SK-N-SH treated with all-trans-retinoic acid at 6 μM for 48 hours (cell line): ENCODE data around the gene FIBP.

ENCODE experiments used
- ARNTL ChIP-seq: fragments of 450-650 bp; formaldehyde crosslinking; IDR thresholded peaks from 2 replicates; pipeline ENCODE4 v1.5.0; 2020; ENCODE audit warnings: low read depth, mild to moderate bottlenecking, moderate library complexity, borderline replicate concordance
- CSDC2 ChIP-seq: fragments of 250-450 bp; sonication (Bioruptor Pico); IDR thresholded peaks from 2 replicates; pipeline ENCODE4 v1.5.0; 2020; ENCODE audit warnings: mild to moderate bottlenecking, moderate library complexity
- TOX ChIP-seq: fragments of 250-450 bp; sonication (Bioruptor Pico); IDR thresholded peaks from 2 replicates; pipeline ENCODE4 v1.8.0; 2021; ENCODE audit warnings: mild to moderate bottlenecking, moderate library complexity, borderline replicate concordance
- ZNF565 ChIP-seq: fragments of 450-650 bp; formaldehyde crosslinking; conservative IDR thresholded peaks from 2 replicates; pipeline ENCODE4 v1.5.0; 2020; ENCODE audit warnings: low read depth, mild to moderate bottlenecking, moderate library complexity
- ZNF70 ChIP-seq: fragments of 450-650 bp; formaldehyde crosslinking; IDR thresholded peaks from 2 replicates; pipeline ENCODE4 v1.5.0; 2020; ENCODE audit warnings: mild to moderate bottlenecking, moderate library complexity
- TF ChIP-seq, protein P1 (sequence below): fragments of 250-450 bp; sonication (Bioruptor Pico); IDR thresholded peaks from 2 replicates; pipeline ENCODE4 v1.8.0; 2020; ENCODE audit warnings: mild to moderate bottlenecking, moderate library complexity, borderline replicate concordance

DNA sequence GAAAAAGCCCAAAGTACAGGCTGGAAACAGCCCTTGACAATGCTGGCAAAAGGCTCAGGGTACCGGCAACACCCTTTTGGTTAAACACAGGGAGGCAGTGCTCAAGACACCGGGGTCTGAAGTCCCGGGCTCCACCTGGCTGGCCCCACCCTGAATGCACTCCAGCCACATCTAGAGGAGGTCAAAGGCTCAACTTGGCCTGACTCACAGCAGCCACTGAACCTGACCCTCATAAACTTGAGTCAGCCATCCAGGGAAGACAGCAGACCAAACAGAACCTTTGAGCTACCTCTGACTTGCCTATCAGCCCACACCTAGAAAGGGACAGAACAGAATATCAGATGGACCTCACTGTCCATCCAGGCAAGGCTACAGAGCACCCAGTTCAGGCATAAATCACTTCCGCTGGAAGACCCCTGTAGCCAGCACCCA lies 34.1 kb downstream of the FIBP start:
- TF ChIP-seq, protein P1, sequence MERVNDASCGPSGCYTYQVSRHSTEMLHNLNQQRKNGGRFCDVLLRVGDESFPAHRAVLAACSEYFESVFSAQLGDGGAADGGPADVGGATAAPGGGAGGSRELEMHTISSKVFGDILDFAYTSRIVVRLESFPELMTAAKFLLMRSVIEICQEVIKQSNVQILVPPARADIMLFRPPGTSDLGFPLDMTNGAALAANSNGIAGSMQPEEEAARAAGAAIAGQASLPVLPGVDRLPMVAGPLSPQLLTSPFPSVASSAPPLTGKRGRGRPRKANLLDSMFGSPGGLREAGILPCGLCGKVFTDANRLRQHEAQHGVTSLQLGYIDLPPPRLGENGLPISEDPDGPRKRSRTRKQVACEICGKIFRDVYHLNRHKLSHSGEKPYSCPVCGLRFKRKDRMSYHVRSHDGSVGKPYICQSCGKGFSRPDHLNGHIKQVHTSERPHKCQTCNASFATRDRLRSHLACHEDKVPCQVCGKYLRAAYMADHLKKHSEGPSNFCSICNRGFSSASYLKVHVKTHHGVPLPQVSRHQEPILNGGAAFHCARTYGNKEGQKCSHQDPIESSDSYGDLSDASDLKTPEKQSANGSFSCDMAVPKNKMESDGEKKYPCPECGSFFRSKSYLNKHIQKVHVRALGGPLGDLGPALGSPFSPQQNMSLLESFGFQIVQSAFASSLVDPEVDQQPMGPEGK = no peak
- TF ChIP-seq ZNF70 (CRISPR knock-in tag) (no peak), ARNTL (CRISPR knock-in tag) (no peak), TOX (CRISPR knock-in tag) (no peak), CSDC2 (CRISPR knock-in tag) (no peak), ZNF565 (no peak)
